ENCODE results near the gene CTRL.

The CTRL gene

GRCh38 chr16:67885545-67885944 is 46.1 kb downstream of the CTRL start:
- DNase-seq: no peak

DNA sequence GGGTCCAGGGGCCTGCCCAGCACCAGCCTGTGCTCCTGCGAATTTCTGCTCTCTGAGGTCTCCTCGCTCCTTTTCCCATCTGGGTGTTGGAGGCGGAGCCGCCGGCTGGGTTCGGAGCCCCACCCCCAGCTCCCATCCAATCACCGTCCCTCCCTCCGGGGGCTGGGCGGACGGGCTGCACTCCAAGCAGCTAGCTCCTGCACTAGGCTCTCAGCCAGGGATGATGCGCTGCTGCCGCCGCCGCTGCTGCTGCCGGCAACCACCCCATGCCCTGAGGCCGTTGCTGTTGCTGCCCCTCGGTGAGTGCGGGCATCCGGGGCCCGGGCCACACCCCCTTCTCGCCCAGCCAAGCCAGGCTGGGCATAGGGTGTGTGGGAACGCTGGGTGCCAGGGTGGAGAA is 47.0 kb downstream of the CTRL start, which contains the start of gene NRN1L:
Gene NRN1L (plus strand): TSS at position 202 of the 400 bp plus-strand sequence. CDS start 19 bp downstream, at position 221.
- no peak for DNase-seq

GRCh38 chr16:67883872-67884261 is 47.8 kb downstream of the CTRL start:
- DNase-seq: peak; percentile 72

DNA sequence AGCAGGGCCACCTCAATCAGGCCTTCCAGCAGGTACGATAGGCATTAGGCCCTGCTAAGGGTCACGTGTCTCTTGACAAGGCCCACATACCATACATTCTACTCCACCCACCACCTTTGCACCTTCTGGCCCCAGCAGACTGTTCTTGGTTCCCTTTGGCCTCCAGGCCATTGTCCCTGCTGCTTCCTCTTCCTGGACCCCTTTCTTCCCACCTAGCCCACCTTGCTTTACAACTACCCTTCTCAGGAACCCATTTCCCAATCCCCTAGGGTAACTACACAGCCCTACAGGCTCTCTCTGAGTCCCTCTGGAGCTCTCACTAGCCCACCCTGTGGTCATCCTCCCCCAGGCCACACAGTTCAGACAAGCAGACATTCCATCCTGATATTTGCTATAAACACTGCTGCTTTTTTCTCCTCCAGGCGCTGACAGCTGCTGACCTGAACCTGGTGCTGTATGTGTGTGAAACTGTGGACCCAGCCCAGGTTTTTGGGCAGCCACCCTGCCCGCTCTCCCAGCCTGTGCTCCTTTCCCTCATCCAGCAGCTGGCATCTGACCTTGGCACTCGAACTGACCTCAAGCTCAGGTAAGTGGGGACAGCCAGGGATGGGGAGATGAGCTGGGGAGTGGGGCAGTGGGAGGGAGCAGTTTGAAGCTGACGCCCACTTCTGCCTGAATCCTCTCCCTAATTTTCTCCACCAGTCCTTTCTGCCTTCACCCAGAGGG is 48.4 kb downstream of the CTRL start:
- no peak for DNase-seq

GRCh38 chr16:67882374-67883145 is 49.1 kb downstream of the CTRL start:
- no peak for DNase-seq

DNA sequence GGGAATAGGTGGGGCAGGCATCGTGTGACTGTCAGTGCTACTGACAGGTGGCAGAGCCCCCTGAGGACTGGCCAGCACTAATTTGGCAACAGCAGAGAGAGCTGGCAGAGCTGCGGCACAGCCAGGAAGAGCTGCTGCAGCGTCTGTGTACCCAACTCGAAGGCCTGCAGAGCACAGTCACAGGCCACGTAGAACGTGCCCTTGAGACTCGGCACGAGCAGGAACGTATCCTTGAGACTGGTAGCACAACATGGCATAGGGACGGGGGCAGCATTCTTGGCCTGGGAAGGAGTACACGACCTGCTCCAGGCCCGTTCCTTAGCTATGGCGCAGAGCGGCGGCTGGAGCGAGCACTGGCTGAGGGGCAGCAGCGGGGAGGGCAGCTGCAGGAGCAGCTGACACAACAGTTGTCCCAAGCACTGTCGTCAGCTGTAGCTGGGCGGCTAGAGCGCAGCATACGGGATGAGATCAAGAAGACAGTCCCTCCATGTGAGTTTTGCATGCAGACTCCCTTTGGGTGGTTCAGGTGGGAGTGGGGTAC is 50.0 kb downstream of the CTRL start:
- no peak for DNase-seq

DNA sequence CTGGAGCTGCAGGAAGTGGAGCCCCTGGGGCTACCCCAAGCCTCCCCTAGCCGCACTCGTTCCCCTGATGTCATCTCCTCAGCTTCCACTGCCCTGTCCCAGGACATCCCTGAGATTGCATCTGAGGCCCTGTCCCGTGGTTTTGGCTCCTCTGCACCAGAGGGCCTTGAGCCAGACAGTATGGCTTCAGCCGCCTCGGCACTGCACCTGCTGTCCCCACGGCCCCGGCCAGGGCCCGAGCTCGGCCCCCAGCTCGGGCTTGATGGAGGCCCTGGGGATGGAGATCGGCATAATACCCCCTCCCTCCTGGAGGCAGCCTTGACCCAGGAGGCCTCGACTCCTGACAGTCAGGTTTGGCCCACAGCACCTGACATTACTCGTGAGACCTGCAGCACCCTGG is 51.1 kb downstream of the CTRL start:
- no peak for DNase-seq

- DNase-seq: no peak
Observed at GRCh38 chr16:67879936-67880335, 51.7 kb downstream of the CTRL start.
